ENCODE data around the gene TRPV2.
"Not testable (repeated sequence)": the region's sequence is repeated elsewhere in the genome, so short reads cannot be mapped to it uniquely, and the experiment has no call there.

The TRPV2 gene

DNA sequence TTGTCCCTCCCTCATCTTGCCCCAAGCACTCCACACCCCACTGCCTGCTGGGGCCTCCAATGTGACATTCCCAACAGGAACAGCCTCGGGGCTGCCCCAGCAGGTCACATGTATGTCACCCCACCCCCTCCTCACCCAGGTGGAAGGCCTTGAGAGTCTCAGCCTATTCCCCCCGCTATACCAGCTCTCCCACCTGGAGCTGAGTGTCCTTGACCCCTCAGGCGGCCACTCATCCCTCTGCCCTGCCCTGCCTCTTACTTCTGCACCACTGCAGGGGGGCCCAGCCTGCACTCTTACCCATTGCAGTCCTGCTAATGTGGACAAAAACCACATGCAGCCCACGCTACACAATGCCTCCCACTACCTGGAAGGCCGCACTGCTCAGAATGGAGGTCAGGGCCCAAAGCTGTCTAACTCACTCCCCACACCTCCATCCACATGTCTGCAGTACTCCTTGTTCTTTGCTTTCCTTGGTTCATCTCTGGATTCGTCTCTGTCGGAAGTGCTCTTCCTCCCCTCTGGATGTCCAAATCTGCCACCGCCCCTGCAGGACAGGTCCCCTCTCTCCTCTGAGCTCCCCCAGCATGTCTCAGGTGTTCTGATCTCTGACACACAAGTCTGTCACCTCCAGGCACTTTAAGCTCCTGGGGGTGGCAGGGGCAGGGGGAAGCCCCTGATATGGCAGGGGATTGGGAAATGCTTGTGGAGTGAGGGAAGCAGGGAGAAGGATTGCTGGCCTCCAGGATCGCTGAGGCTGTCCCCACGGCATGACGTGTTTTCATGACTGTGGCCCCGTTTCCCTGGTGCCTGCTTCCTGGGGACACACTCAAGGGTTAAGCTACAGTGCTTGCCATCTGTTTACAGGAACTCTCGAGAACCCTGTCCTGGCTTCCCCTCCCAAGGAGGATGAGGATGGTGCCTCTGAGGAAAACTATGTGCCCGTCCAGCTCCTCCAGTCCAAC lies 20.8 kb downstream of the TRPV2 start:
- DNase-seq (ENCODE audit: low spot score) = no peak

DNA sequence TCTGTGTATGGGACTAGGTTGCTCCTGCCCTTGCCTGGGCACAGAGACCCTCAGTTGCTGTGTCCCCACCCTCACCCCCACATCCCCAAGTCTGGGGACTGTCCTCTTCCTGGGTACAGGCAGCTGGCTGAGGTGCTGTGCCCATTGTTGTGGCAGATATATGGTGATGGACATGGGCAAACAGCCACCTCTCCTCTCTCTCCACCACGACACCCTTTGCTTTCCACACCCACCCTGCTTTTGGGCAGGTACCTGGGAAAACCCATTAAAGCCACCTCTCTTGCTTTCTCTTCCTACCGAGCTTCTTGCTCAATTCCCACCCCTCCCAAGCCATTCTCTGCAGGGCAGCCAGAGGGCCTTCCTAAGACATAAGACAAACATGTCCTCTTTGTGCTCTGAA lies 21.7 kb downstream of the TRPV2 start:
- DNase-seq (ENCODE audit: low spot score) = no peak

DNA sequence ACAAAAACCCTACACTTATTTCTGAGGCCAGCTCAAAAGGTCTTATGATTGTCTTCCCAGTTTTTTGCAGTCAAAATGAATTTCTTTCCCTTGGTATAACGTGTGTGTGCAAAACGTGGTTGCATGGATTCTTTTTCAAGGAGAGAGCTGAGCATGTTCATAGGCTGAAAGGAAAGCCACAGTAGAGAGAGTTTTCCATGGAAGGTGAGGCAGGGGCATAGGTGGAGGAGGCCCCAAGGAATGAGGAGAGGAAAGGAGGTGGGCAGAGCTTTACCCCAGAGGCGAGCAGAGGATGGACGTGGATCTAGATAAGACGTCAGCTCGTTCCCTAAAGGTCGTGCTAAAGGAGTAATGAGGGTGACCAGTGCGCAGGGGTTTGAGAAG lies 22.8 kb downstream of the TRPV2 start:
- no peak for DNase-seq (ENCODE audit: low spot score)

DNA sequence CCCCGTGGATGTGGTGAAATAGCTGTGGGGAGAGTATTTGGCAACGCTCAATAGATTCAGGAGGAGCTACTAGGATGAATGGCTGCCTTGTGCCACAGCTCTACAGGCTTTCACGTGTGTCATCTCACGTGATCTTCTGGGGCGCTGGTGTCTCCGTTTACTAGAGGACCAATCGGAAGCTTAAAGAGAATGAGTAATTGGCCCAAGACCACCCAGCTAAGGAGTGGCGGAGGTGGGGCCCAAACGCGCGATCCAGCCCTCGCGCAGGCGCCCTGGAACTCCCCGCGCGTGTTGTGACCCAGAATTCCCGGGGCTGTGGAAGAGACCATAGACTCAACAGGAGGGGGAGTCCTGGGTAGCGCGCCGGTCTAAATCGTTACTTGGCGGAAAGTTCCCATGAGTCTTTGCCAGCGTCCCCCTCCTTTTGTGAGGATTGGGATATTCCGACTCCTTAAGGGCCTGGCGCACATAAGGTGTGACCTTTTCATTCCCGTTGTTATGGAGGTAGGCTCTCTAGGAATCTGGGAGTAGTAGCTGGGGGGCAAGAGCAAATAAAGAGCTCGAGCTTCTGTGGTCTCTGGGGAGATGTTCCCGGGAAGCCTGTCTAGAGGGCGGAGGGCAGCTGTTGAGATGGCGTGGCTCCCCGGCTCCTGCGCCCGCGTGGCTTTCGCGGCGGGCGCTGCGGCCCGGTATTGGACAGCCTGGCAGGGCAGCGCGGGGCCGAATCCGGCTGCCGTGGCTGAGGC lies 23.4 kb downstream of the TRPV2 start:
- peak; percentile 99 for DNase-seq (ENCODE audit: low spot score)

DNA sequence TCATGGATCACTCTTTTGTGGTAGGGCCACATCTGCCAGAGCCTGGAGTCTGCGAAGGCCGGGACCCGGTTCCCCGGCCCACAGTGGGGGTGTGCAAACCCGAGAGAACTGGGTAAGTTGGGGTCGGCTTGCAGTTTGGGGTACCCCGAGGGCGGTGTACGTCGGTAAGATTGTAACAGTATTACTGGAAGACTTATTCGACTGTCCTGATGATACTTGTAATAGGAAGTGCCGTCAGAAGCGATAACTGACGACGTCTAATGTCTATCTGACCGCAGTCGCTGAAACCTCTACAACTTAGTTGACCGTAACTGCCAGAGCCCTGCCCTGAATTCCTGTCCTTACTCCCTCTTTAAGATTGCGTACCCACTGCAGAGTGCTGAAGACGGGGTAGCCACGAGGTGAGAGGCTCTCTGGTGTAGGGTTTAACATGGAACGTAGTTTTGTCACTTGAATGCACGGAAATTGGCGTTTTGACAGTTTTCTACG lies 24.0 kb downstream of the TRPV2 start:
- no peak for DNase-seq (ENCODE audit: low spot score)

DNA sequence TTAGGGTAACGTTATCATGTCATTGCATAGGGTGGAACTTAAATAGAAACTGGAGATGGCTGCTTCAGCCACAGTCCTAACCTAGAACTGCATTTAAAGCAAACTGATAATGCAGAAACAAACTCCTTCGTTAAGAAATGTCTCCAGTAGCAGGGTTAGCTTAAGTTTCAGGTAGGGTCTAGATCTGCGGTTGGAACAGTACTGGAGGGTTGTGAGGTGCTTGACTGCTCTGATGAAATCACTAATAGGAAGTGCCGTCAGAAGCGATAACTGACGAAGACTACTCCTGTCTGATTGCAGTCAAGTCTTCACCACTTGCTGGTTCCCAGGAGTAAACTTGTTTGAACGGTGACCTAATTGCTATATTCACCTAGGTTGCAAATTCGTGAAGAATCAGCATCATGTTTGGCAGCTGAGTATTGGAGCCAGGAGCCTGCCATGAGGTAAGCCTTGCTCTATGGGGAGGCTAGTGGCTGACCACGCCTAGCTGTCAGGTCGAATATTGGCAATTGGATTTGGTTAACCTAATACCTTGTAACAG lies 24.5 kb downstream of the TRPV2 start:
- DNase-seq (ENCODE audit: low spot score) = no peak

DNA sequence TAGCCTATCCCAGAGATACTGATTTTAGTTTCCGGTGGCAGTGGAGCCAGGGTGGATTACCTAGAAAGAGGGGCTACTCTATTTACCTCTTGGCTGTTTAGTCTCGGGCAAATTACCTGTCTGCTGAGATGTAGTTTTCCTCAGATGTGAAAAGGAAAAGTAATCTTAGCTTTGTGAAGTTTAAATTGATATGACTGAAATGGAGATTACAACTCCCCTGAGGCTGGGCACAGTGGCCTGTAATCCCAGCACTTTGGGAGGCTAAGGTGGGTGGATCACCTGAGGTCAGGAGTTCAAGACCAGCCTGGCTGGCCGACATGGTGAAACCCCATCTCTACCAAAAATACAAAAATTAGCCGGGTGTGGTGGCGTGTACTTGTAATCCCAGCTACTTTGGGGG lies 25.0 kb downstream of the TRPV2 start:
- DNase-seq (ENCODE audit: low spot score) = not testable (repeated sequence)

DNA sequence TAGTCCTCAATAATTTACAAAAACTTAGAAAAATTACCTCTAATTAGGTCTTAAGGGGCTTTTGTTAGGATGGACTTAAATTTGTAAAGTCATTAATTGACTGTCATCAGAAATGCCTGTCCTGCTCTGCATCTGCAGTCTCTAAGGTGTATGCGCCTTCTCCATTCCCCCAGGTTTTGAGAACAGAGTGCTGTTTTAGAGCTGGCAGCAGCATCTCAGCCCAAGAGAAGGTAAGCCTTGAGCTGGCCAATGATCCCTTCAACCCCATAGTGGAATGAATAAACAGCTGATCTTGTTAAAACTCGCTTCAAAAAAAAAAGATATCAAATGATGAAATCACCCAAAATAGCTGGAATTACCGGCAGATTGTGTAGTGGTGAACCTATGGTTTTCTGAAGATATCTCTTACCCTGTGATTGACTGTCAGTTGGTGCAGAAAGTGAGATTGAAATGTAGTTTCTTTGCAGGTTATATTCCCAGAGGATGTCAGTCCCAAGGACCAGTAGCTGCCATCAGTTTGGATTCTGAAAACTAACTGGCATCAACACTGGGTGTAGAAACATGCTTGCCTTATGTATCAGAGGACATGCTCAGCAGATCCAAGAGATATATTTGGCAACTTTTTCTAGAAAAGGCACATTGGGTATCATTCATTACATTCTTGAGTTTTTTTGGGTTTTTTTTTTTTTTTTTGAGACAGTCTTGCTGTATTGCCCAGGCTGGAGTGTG lies 25.7 kb downstream of the TRPV2 start:
- no peak for DNase-seq (ENCODE audit: low spot score)

DNA sequence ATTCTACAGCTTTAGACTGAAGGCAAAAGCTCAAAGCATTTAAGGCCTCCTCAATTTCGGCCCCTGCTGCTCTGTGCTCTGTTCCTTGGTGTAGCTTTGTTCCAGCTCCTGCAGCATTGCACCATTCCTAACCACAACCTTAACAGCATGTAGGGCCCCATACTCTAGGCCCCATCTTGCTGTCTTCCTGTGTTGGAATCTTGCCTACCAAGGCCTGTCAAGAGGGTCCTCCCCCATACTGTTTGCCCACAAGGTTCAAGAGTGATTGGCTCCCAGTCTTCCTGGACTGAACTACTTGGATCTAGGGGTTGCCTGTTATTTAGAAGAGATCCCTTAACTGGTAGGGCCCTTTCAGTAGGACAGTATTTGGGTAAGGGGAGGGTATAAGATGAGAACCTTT lies 26.8 kb downstream of the TRPV2 start:
- DNase-seq (ENCODE audit: low spot score) = no peak

DNA sequence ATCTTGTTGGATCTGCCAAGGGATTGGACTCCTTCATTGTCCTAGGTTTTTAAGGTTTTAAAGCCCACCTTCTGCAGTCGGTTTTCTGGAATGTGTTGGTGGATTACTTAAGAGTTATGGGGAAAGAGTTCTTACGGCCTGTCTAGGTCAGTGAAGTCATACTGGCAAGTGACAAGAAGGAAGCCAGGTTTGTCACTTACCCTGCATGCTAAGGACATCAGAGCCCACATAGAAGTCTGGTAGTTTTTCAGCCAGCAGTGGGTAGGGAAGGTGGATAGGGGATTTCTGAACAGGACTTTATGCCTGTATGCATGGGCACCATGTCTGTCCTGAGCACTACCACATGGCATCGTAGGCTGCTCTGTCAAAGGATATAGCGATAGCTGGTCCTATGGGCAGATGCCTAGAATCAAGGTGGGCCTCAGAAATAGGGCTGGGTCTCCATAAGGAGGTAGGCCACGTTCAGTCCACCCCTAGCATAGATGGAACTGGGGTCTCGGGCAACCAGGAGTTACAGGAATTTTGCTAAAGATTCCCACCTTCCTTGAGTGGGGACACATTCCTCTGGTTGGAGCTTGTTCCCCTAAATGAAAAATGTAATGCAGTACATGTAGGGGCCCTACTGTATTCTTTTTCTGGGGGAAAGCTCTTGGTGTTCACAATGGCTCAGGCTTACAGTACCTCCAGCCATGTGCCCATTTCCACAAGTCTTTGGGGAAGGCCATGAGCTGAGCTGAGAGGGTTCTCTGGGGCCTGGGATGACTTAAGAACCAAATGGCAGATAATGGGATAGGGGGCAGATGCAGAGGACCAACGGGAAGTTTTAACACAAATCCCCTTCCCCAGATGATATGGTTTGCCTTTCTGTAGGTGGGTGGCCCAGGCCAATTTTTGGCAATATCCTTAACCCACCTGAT lies 27.5 kb downstream of the TRPV2 start:
- no peak for DNase-seq (ENCODE audit: low spot score)

DNA sequence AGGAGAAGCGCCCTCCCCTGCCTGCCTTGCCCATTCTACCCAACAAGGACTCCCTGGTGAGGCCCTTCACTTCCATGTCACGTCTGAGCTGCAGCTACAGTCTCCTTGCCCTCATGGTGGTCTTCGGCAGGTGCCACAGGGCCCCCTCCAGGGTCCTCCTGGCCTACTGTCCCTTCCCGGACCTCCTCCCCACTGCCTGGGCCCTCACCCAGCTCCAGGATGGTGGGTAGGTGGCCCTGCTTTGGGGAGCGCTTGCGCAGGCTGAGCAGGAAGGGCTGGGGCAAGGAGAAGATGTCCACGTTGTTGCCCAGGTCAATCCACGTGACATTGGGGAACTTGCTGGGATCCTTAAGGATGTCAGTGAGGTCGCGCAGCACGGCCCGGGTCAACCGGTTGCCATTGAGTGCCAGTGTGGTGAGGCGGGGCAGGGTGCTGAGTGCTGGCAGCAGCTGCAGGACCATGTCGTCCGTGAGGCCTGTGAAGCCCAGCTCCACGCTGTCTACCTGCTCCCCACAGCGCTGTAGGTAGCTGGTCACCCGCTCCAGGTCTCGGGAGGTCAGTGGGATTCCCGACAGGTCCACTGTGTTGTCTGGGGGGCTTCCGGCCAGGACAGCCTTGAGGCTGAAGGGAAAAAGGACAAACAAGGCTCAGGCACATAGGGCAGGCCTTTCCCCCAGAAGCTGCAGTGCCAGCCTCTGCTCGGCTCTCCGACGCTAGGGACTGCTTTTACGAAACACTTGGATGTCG lies 28.3 kb downstream of the TRPV2 start:
- DNase-seq (ENCODE audit: low spot score) = no peak

DNA sequence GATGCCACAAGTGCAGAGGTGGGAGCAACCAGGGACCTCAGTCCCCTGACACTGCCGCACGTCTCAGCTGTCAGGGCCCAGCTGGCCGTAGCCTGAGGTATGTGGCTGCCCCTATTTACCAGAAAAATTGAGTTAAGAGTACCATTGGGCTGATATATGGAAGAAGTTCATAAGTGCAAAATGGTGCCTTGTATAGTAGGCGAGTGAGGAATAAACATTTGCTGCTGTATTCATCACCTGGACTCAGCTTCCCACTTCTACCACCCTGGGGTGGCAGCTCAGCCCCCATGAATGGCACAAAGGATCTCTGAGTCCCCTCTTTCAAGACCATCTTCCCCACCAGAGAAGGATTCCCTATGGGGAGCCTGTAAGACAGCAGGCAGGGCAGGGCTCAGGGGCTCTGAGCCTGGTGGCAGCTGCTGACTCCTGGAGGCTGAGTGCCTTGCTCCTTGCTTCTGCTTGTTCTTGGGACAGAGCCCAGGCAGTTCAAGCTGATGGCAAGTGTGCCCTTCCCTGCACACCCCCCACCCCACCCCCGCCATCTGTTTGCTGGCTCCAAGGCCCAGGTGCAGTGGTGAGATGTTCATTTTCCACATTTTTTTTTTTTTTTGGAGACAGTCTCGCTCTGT lies 29.0 kb downstream of the TRPV2 start:
- DNase-seq (ENCODE audit: low spot score) = no peak

DNA sequence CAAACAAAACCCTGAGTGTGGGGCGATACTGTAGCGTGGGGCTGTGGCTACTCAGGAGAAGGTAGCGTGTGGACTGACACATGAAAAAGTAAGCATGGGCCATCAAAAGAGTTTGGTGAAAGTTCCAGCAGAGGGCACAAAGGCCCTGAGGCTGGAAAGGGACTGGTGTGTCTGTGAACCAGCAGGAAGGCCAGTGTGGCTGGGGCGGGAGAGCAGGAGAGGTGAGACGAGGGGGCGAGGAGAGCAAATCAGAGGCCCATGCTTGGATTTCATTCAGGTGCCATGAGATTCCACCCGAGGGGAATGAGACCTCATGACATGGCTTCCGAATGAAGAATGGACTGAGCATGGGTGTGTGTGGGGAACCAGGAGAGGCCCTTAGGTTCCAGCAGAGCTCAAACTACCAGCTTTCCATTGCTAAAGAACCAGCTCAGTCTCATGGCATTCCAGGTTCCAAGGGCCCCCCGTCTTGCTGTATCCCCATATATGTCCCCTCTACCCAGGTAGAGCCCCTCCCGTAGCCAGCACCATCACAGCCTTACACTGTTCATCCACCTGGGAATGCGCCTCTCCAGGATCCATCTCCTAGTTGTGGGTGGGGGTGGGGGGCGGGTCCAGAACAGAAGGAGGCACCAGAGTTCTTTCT lies 31.1 kb downstream of the TRPV2 start:
- DNase-seq (ENCODE audit: low spot score) = no peak

DNA sequence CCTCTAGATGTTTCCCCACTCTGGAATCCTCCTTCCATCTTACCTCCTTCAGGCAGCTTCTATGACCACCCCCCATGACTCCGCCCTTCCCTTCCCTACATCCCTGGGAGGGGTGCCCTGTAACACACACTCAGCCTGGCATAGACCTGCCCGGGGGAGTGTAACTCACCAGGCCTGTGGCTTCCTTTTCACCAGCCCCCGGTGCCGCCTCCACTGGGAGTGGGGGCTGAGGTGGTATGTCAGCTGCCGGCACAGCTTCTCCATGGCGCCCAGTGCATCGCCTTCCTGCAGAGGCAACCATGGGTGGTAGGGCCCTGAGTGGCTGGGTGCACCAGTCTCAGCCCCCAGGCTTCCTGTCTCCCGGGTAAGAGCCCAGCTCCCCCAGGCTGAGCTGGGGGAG lies 32.3 kb downstream of the TRPV2 start:
- no peak for DNase-seq (ENCODE audit: low spot score)

DNA sequence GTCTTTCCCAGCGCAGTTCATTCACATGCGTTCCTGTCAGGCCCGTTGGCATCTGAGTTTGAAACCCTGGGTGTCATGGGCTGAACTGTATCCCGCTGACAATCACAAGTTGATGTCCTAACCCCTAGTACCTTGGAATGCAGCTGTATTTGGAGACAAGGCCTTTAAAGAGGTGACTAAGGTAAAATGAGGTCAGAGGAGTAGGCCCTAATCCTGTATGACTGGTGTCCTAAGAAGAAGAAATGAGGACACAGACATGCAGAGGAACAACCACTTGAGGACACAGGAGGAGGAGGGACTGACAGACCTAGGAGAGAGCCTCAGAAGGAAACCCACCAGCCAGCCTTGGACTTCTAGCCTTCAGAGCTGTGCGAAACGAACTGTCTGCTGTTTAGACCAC lies 33.1 kb downstream of the TRPV2 start:
- no peak for DNase-seq (ENCODE audit: low spot score)

DNA sequence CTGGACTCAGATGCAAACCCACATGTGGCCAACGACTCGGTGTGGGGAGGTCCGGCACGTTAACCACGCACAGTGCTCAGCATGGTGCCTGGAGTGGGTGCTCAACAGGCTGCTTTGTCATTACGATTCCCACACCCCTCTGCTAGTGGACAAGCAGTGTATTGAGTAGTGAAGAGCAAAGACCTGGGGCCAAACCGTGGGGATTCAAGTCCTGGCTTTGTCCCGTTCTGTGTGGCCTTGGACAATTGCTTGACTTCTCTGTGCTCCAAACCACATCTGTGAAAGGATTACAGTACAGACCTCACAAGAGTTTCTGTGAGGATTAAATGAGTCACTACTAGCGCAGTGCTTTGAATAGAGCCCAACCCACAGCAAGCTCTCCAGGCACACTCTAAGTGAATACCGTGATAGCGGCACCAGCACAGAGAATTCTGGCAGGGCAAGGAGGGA lies 33.8 kb downstream of the TRPV2 start:
- no peak for DNase-seq (ENCODE audit: low spot score)

DNA sequence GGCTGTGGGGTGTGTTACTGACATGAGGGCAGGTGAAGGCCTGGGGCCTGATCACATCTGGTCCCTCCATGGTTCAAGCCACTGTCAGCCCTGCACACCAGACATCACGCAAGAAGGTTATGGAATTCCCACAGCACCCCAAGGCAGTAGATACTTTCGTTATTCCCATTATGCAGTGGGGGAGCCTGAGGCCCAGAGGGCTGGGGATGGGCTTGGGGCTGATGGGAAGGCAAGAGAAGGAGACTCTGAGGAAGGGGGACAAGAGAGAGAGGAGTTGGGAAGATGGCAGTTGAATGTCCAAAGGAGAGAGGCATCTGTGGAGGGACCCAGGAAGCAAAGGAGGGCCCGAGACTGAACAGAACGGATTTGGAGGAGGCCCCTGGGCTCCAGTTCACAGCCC lies 34.7 kb downstream of the TRPV2 start:
- no peak for DNase-seq (ENCODE audit: low spot score)

DNA sequence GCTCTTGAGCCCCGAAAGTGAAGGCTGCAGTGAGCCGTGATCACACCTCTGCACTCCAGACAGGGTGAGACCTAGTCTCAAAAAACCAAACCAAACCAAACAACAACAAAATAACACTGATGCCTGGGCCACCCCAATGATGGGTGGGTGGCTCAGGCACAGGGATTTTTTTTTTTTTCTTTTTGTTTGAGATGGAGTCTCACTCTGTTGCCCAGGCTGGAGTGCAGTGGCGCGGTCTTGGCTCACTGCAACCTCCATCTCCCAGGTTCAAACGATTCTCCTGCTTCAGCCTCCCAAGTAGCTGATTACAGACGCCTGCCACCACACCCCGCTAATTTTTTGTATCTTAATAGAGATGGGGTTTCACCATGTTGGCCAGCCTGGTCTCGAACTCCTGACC lies 36.9 kb downstream of the TRPV2 start:
- not testable (repeated sequence) for DNase-seq (ENCODE audit: low spot score)

DNA sequence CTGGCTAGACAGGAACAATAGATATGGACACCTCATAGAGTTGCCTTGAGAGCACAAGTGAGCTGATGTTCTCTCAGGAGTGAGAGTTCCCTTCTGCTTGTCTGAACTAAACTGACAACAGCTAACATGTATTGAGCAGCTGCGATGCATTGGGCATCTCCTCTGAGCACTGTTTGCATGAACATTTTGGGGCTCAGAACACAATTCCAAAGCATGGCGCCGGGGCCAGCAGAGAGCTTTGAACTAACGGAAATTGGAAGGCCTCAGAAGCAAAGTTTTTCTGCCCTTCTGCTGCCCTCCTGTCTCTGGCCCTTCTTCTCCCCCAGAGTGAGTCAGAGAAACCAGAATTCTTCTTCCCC lies 38.1 kb downstream of the TRPV2 start:
- DNase-seq (ENCODE audit: low spot score) = no peak

Measured in HuH-7 (cell line).